ENCODE measurements around the gene PFN3.

GRCh38 chr5:177445917-177446199, 45.4 kb upstream of the PFN3 start:
- no peak for TF ChIP-seq POLR2A (IDR thresholded peaks at IDR 0.05)
- TF ChIP-seq, protein P1, sequence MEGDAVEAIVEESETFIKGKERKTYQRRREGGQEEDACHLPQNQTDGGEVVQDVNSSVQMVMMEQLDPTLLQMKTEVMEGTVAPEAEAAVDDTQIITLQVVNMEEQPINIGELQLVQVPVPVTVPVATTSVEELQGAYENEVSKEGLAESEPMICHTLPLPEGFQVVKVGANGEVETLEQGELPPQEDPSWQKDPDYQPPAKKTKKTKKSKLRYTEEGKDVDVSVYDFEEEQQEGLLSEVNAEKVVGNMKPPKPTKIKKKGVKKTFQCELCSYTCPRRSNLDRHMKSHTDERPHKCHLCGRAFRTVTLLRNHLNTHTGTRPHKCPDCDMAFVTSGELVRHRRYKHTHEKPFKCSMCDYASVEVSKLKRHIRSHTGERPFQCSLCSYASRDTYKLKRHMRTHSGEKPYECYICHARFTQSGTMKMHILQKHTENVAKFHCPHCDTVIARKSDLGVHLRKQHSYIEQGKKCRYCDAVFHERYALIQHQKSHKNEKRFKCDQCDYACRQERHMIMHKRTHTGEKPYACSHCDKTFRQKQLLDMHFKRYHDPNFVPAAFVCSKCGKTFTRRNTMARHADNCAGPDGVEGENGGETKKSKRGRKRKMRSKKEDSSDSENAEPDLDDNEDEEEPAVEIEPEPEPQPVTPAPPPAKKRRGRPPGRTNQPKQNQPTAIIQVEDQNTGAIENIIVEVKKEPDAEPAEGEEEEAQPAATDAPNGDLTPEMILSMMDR (IDR thresholded peaks at IDR 0.05 in 8 of 11, conservative IDR thresholded peaks at IDR 0.05 in 3 of 11): peak in 1 of 11 experiments; percentile 1

Measured in spleen (tissue), 7 donors.